Body of pancreas (tissue), 4 donors: ENCODE results near the gene USH2A. TPM values are rescaled to one million over a fixed set of nuclear protein-coding genes. Genes with fewer than 3 reads are reported as not detected.

Experiments used
- ATAC-seq: fragments of 150-250 bp; one replicate; pipeline ENCODE4 v1.9.1; 2016
- DNase-seq, 4 donors: peaks; one replicate each; pipeline ENCODE4 v3.0.0-alpha.2; 2019
- H3K27ac ChIP-seq, 4 donors: fragments of 200-600 bp; sonication (generic); 1 replicate in 3 of 4; 2 replicates in 1 of 4; pipeline versions ENCODE4 v1.5.1 to v1.6.1; 2016 to 2019; ENCODE audit warnings: mild to moderate bottlenecking in 1 of 4, mixed read lengths in 1 of 4, moderate library complexity in 1 of 4
- H3K27me3 ChIP-seq, 2 donors: fragments of 200-600 bp; sonication (generic); one replicate each; pipeline ENCODE4 v1.6.0; 2016; ENCODE audit warnings: mild to moderate bottlenecking in 1 of 2
- H3K36me3 ChIP-seq, 2 donors: fragments of 200-600 bp; sonication (generic); replicated peaks in 1 of 2; 2 replicates each; pipeline ENCODE4 v1.5.1; 2016; ENCODE audit warnings: low read depth in 2 of 2; ENCODE audit not compliant: insufficient read depth in 1 of 2
- H3K4me1 ChIP-seq: fragments of 200-600 bp; sonication (generic); one replicate; pipeline ENCODE4 v1.6.0; 2016
- H3K4me3 ChIP-seq, 2 donors: fragments of 200-600 bp; sonication (generic); 1 replicate in 1 of 2; 2 replicates in 1 of 2; pipeline ENCODE4 v1.5.1; 2016 to 2019
- H3K9me3 ChIP-seq, 3 donors: fragments of 200-600 bp; sonication (generic); 1 replicate in 2 of 3; 2 replicates in 1 of 3; pipeline ENCODE4 v1.5.1; 2016
- CTCF ChIP-seq, 7 experiments: fragments of 450-650 bp in 4 of 7; fragments of 200-600 bp in 3 of 7; sonication (generic) in 3 of 7; IDR thresholded peaks; one replicate each; pipeline ENCODE4 v1.5.1; 2016 to 2019; ENCODE audit warnings: antibody characterized with exemption in 7 of 7
- POLR2A ChIP-seq, 3 donors: fragments of 450-650 bp; IDR thresholded peaks; one replicate each; pipeline ENCODE4 v1.6.1; 2016; ENCODE audit warnings: antibody characterized with exemption in 3 of 3, mild to moderate bottlenecking in 2 of 3
- WGBS, 2 donors: methylation state at CpG; one replicate each; pipeline ENCODE4 v1.1.5; 2017; 5-methylcytosine and 5-hydroxymethylcytosine counted together
- intact Hi-C: fragments of 100-400 bp; cut with DNase I; formaldehyde crosslinking; loops from one replicate; pipeline ENCODE4 v1.15.1; 2023
- total RNA-seq, 2 donors: library from RNA; depleted of rRNA; stranded (reverse); fragments of >200 nt; gene quantifications; one replicate each; pipeline ENCODE4 v1.1.0, GENCODE V29; 2016

Gene USH2A
- total RNA-seq, 2 donors from 2014 or later = 0.26 to 0.33 TPM

- WGBS, 2 donors = 42 to 56% methylated on average over 2 of the region's 2 CpGs
- no peak for ATAC-seq
These were observed 604.1 kb downstream of the USH2A start for GRCh38 chr1:215819114-215819513.

GRCh38 chr1:215807911-215808436, 615.3 kb downstream of the USH2A start:
- Histone ChIP-seq H3K27ac (no peak overlapping the region), H3K36me3 (no peaks in the 10 kb centered on the region), H3K4me1 (no peaks in the 10 kb centered on the region), H3K27me3 (no peaks in the 10 kb centered on the region), H3K9me3 (no peaks in the 10 kb centered on the region), H3K4me3 (no peak overlapping the region)
- intact Hi-C loops = no loop called here
- DNase-seq = no peak
- 71 to 73% methylated on average over 1 of the region's 1 CpG for WGBS, 2 donors
- ATAC-seq = no peak
- TF ChIP-seq POLR2A (IDR thresholded peaks at IDR 0.05) = no peak
- no peak for TF ChIP-seq CTCF (IDR thresholded peaks at IDR 0.05)

More at GRCh38 chr1:215819114-215819513, 604.1 kb downstream of the USH2A start:
- no peaks in the 10 kb centered on the region for H3K36me3 ChIP-seq
- H3K9me3 ChIP-seq = no peaks in the 10 kb centered on the region
- no peak overlapping the region for H3K27ac ChIP-seq
- intact Hi-C loops = no loop called here
- no peaks in the 10 kb centered on the region for H3K27me3 ChIP-seq
- no peak for DNase-seq
- no peaks in the 10 kb centered on the region for H3K4me1 ChIP-seq
- no peak for TF ChIP-seq POLR2A (IDR thresholded peaks at IDR 0.05)
- no peak for TF ChIP-seq CTCF (IDR thresholded peaks at IDR 0.05)
- no peak overlapping the region for H3K4me3 ChIP-seq

- no peak for DNase-seq
- no peaks in the 10 kb centered on the region for H3K27me3 ChIP-seq
- H3K27ac ChIP-seq = no peak overlapping the region
- 27 to 31% methylated on average over 4 of the region's 4 CpGs for WGBS, 2 donors
- TF ChIP-seq CTCF (IDR thresholded peaks at IDR 0.05) = no peak
- no peak for TF ChIP-seq POLR2A (IDR thresholded peaks at IDR 0.05)
- intact Hi-C loops = no loop called here
- no peak overlapping the region for H3K4me3 ChIP-seq
- H3K36me3 ChIP-seq = no peaks in the 10 kb centered on the region
- no peak for ATAC-seq
- no peaks in the 10 kb centered on the region for H3K4me1 ChIP-seq
- no peaks in the 10 kb centered on the region for H3K9me3 ChIP-seq
These were observed 616.0 kb downstream of the USH2A start for GRCh38 chr1:215807218-215807617.

- Histone ChIP-seq H3K9me3 (no peaks in the 10 kb centered on the region), H3K4me3 (no peak overlapping the region), H3K36me3 (no peaks in the 10 kb centered on the region), H3K4me1 (no peaks in the 10 kb centered on the region), H3K27me3 (no peaks in the 10 kb centered on the region), H3K27ac (no peak overlapping the region)
- DNase-seq = no peak
- no peak for ATAC-seq
- TF ChIP-seq POLR2A (IDR thresholded peaks at IDR 0.05) (no peak), CTCF (IDR thresholded peaks at IDR 0.05) (no peak)
- intact Hi-C loops = no loop called here
These were observed 625.4 kb downstream of the USH2A start for GRCh38 chr1:215797859-215798258.

- TF ChIP-seq CTCF (IDR thresholded peaks at IDR 0.05) (no peak), POLR2A (IDR thresholded peaks at IDR 0.05) (no peak)
- intact Hi-C loops = no loop called here
These were observed 629.1 kb downstream of the USH2A start for GRCh38 chr1:215794156-215794555.

More at GRCh38 chr1:215794156-215794555, 629.1 kb downstream of the USH2A start:
- no peak for ATAC-seq
- Histone ChIP-seq H3K9me3 (no peaks in the 10 kb centered on the region), H3K36me3 (no peaks in the 10 kb centered on the region), H3K4me1 (no peaks in the 10 kb centered on the region), H3K27ac (no peak overlapping the region), H3K4me3 (no peak overlapping the region), H3K27me3 (no peaks in the 10 kb centered on the region)
- WGBS, 2 donors = 55 to 57% methylated on average over 6 of the region's 6 CpGs
- DNase-seq = peak in 2 of 4 donors; percentile 3 to 7
